ENCODE data around the gene GALK1. TPM values are rescaled to one million over a fixed set of nuclear protein-coding genes. Genes with fewer than 3 reads are reported as not detected.

Gene GALK1
- total RNA-seq, 2 experiments from 2014 or later, result 43.4 to 50.7 TPM

- ChIA-PET POLR2A (interaction anchor here (0.9 to 7.5 kb wide), 6 partner anchors 12 to 184 kb away, joined by 3 to 215 read pairs (median 4); partner anchors contain the start of genes GALK1 and UNK), CTCF (interaction anchor here (0.7 to 2.2 kb wide), 3 partner anchors 9 to 23 kb away, joined by 3 to 13 read pairs (median 8); partner anchors contain the start of gene GALK1)
- Mint-ChIP-seq H3K27me3 (no peaks in the 10 kb centered on the region), H3K9me3 (no peaks in the 10 kb centered on the region), H3K27ac (no peak overlapping the region), H3K4me1 (ENCODE audit: low read depth) (peaks cover 22% of the 10 kb centered on the region), H3K4me3 (no peak overlapping the region), H3K36me3 (ENCODE audit: low read depth) (peaks cover 21% of the 10 kb centered on the region)
- no peak for DNase-seq
- no peak for ATAC-seq
- intact Hi-C loops (cut with micrococcal nuclease), result no loop called here
- TF ChIP-seq CTCF (IDR thresholded peaks at IDR 0.05), result no peak
These were observed 8.3 kb upstream of the GALK1 start for GRCh38 chr17:75773121-75773807.

- H3K27me3 Mint-ChIP-seq, result no peaks in the 10 kb centered on the region
- intact Hi-C loops (cut with micrococcal nuclease), result no loop called here
- no peak for DNase-seq
- peaks cover 10% of the 10 kb centered on the region for H3K4me1 Mint-ChIP-seq (ENCODE audit: low read depth)
- ChIA-PET CTCF (no interaction called here), POLR2A (interaction anchor here (1.2 to 7.5 kb wide), 3 partner anchors 10 to 55 kb away, joined by 3 to 215 read pairs (median 6); partner anchors contain the start of gene GALK1)
- no peak overlapping the region for H3K4me3 Mint-ChIP-seq
- peaks cover 6% of the 10 kb centered on the region for H3K36me3 Mint-ChIP-seq (ENCODE audit: low read depth)
- H3K9me3 Mint-ChIP-seq, result no peaks in the 10 kb centered on the region
- no peak for ATAC-seq
- H3K27ac Mint-ChIP-seq, result no peak overlapping the region
- no peak for TF ChIP-seq CTCF (IDR thresholded peaks at IDR 0.05)
These were observed 6.6 kb upstream of the GALK1 start for GRCh38 chr17:75771334-75772281.

GRCh38 chr17:75769536-75769935 lies 4.5 kb upstream of the GALK1 start:
- intact Hi-C loops (cut with micrococcal nuclease), result no loop called here
- TF ChIP-seq CTCF (IDR thresholded peaks at IDR 0.05), result no peak
- Mint-ChIP-seq H3K27me3 (no peaks in the 10 kb centered on the region), H3K36me3 (ENCODE audit: low read depth) (no peaks in the 10 kb centered on the region), H3K27ac (no peak overlapping the region), H3K9me3 (no peaks in the 10 kb centered on the region), H3K4me3 (no peak overlapping the region), H3K4me1 (ENCODE audit: low read depth) (peaks cover 2% of the 10 kb centered on the region)
- CTCF ChIA-PET, result interaction anchor here (1.3 to 1.5 kb wide), 3 partner anchors 14 to 19 kb away, joined by 3 to 7 read pairs (median 6); no protein-coding TSS in a partner anchor
- no peak for DNase-seq
- no peak for ATAC-seq
- POLR2A ChIA-PET, result interaction anchor here (0.7 to 1.6 kb wide), 2 partner anchors 9 to 16 kb away, joined by 3 to 7 read pairs; no protein-coding TSS in a partner anchor

GRCh38 chr17:75767881-75768280 lies 2.9 kb upstream of the GALK1 start:
- Mint-ChIP-seq H3K9me3 (no peaks in the 10 kb centered on the region), H3K27ac (no peak overlapping the region), H3K4me3 (no peak overlapping the region), H3K4me1 (ENCODE audit: low read depth) (peaks cover 9% of the 10 kb centered on the region), H3K36me3 (ENCODE audit: low read depth) (no peaks in the 10 kb centered on the region), H3K27me3 (no peaks in the 10 kb centered on the region)
- intact Hi-C loops (cut with micrococcal nuclease), result no loop called here
- DNase-seq (no peak), ATAC-seq (no peak)
- no peak for TF ChIP-seq CTCF (IDR thresholded peaks at IDR 0.05)
- POLR2A ChIA-PET, result interaction anchor here (2.1 kb wide), 1 partner anchor 10 kb away, joined by 20 read pairs; no protein-coding TSS in a partner anchor
- CTCF ChIA-PET, result interaction anchor here (0.9 kb wide), 1 partner anchor 14 kb away, joined by 3 read pairs; no protein-coding TSS in a partner anchor

Measured in activated CD8-positive, alpha-beta T cell treated with anti-CD3 and anti-CD28 coated beads for 36 hours (primary cell).